K562 (cell line): ENCODE results near the gene NDUFB10. TPM values are rescaled to one million over a fixed set of nuclear protein-coding genes. Genes with fewer than 3 reads are reported as not detected.

Experiments
- CXXC5 ChIP-seq: fragments of 250-450 bp; sonication (Bioruptor Pico); IDR thresholded peaks from 2 replicates; pipeline ENCODE4 v1.8.0; 2022; ENCODE audit warnings: inconsistent platforms, mild to moderate bottlenecking, moderate library complexity
- GTF2F1 ChIP-seq: IDR thresholded peaks from 2 replicates; pipeline ENCODE4 v1.6.1; 2011; ENCODE audit warnings: low read depth, low read length, improper control_type of control experiment
- HDAC1 ChIP-seq, 2 experiments: fragments of 450-650 bp; IDR thresholded peaks; 2 replicates each; pipeline ENCODE4 v1.6.1; 2016 to 2017; ENCODE audit warnings: inconsistent platforms in 1 of 2, mild to moderate bottlenecking in 1 of 2, moderate library complexity in 1 of 2
- LEF1 ChIP-seq: fragments of 450-650 bp; IDR thresholded peaks from 2 replicates; pipeline ENCODE4 v1.6.1; 2016; ENCODE audit warnings: mild to moderate bottlenecking
- MAX ChIP-seq: sonication (generic); formaldehyde crosslinking; IDR thresholded peaks from 2 replicates; pipeline ENCODE4 v1.9.0; 2022; ENCODE audit warnings: mild to moderate bottlenecking, missing genetic modification reagents
- NCOR1 ChIP-seq: fragments of 450-650 bp; IDR thresholded peaks from 2 replicates; pipeline ENCODE4 v1.6.1; 2016; ENCODE audit warnings: mild to moderate bottlenecking, moderate library complexity
- NONO ChIP-seq, 2 experiments: fragments of 200-400 bp in 1 of 2; fragments of 450-650 bp in 1 of 2; formaldehyde crosslinking in 1 of 2; IDR thresholded peaks; 2 replicates each; pipeline ENCODE4 v1.6.1; 2017; ENCODE audit warnings: low read depth in 2 of 2, mild to moderate bottlenecking in 2 of 2, moderate library complexity in 2 of 2, low read length in 1 of 2
- POLR2B ChIP-seq: fragments of 450-650 bp; IDR thresholded peaks from 2 replicates; pipeline ENCODE4 v1.6.1; 2018; ENCODE audit warnings: low read depth; ENCODE audit not compliant: partially characterized antibody
- RBBP5 ChIP-seq: fragments of 200-600 bp; sonication (generic); IDR thresholded peaks from 2 replicates; pipeline ENCODE4 v1.6.1; 2012; ENCODE audit warnings: borderline replicate concordance, mild to moderate bottlenecking, low read length, control low read depth, inconsistent platforms; ENCODE audit not compliant: insufficient read depth, poor library complexity, severe bottlenecking
- RCOR1 ChIP-seq, 2 experiments: IDR thresholded peaks; 2 replicates each; pipeline ENCODE4 v1.6.1; 2012; ENCODE audit warnings: low read depth in 2 of 2, low read length in 2 of 2, borderline replicate concordance in 1 of 2, improper control_type of control experiment in 1 of 2
- SIX5 ChIP-seq, 2 experiments: IDR thresholded peaks; 2 replicates each; pipeline ENCODE4 v1.6.1; 2011; ENCODE audit warnings: low read length in 2 of 2, borderline replicate concordance in 1 of 2, low read depth in 1 of 2, mild to moderate bottlenecking in 1 of 2, moderate library complexity in 1 of 2; ENCODE audit not compliant: insufficient read depth in 1 of 2
- SMC3 ChIP-seq: conservative IDR thresholded peaks from 2 replicates; pipeline ENCODE4 v1.6.1; 2011; ENCODE audit warnings: low read depth, low read length, improper control_type of control experiment; ENCODE audit not compliant: insufficient read depth
- TAF1 ChIP-seq: IDR thresholded peaks from 2 replicates; pipeline ENCODE4 v1.6.1; 2011; ENCODE audit warnings: mild to moderate bottlenecking, low read length, moderate library complexity; ENCODE audit not compliant: insufficient read depth, control insufficient read depth, severe bottlenecking; ENCODE audit errors: extremely low read depth
- TBL1XR1 ChIP-seq, 2 experiments: IDR thresholded peaks; 2 replicates each; pipeline ENCODE4 v1.6.1; 2012; ENCODE audit warnings: improper control_type of control experiment in 2 of 2, low read length in 2 of 2, mild to moderate bottlenecking in 1 of 2
- TEAD1 ChIP-seq, 2 experiments: fragments of 450-650 bp in 1 of 2; sonication (generic) in 1 of 2; formaldehyde crosslinking; IDR thresholded peaks; 2 replicates each; pipeline versions ENCODE4 v1.4.0 to v1.8.0; 2020 to 2022; ENCODE audit warnings: mild to moderate bottlenecking in 2 of 2, missing genetic modification reagents in 1 of 2
- WHSC1 ChIP-seq: IDR thresholded peaks from one replicate; pipeline ENCODE4 v1.6.1; 2012; ENCODE audit warnings: low read length, control low read depth, inconsistent platforms
- ZNF175 ChIP-seq: fragments of 200-800 bp; sonication (Bioruptor generic); IDR thresholded peaks from 2 replicates; pipeline ENCODE4 v1.6.1; 2016; ENCODE audit warnings: low read depth, mild to moderate bottlenecking, missing genetic modification characterization, missing compliant biosample characterization
- ZNF274 ChIP-seq: IDR thresholded peaks from 2 replicates; pipeline ENCODE4 v1.6.1; 2011; ENCODE audit warnings: low read depth, mild to moderate bottlenecking, low read length, moderate library complexity, borderline replicate concordance
- ZNF592 ChIP-seq: fragments of 450-650 bp; IDR thresholded peaks from 2 replicates; pipeline ENCODE4 v1.6.1; 2017; ENCODE audit warnings: antibody characterized with exemption, mild to moderate bottlenecking
- polyA plus RNA-seq, 8 experiments: library from polyadenylated mRNA; depleted of rRNA in 4 of 8; stranded (reverse) in 5 of 8; unstranded in 3 of 8; fragments of >200 nt; fragmentation: Nextera tagmentation in 2 of 8; fragmentation: Illumina TruSeq in 1 of 8; extraction: Ambion mirVana in 2 of 8; extraction: Trizol in 1 of 8; gene quantifications; 2 replicates each; pipeline versions ENCODE4 v1.2.1 to v1.2.3, GENCODE V29; 2011 to 2014; ENCODE audit warnings: inconsistent platforms in 1 of 8, missing spikeins in 1 of 8
- total RNA-seq, 7 experiments: library from RNA; depleted of rRNA in 6 of 7; stranded (reverse); fragments of >200 nt in 6 of 7; fragmentation: Illumina TruSeq in 2 of 7; extraction: Trizol in 2 of 7; gene quantifications; 2 replicates each; pipeline versions ENCODE4 v1.2.1 to v1.2.3, GENCODE V29; 2011 to 2021; ENCODE audit warnings: low replicate concordance in 1 of 7
- TF ChIP-seq, protein P1 (sequence below): fragments of 250-450 bp; sonication (Bioruptor Pico); IDR thresholded peaks from 2 replicates; pipeline ENCODE4 v1.8.0; 2021; ENCODE audit warnings: moderate library complexity, mild to moderate bottlenecking, inconsistent platforms
- TF ChIP-seq, protein P2 (sequence below): fragments of 200-800 bp; sonication (Bioruptor generic); IDR thresholded peaks from 2 replicates; pipeline ENCODE4 v1.6.1; 2017; ENCODE audit warnings: missing genetic modification characterization, missing compliant biosample characterization

The NDUFB10 gene
- total and polyA plus RNA-seq, 9 of the 15 experiments (the other 6 are each of a cell fraction or from before 2014, with no cell fraction given), result 69.3 to 527 (median 161) TPM

- TF ChIP-seq SMC3, result peak; percentile 55
- TF ChIP-seq HDAC1 (IDR thresholded peaks at IDR 0.05), result peak in 1 of 2 experiments; percentile 37; a peak in 1 of 4 replicates
- TF ChIP-seq, protein P1, sequence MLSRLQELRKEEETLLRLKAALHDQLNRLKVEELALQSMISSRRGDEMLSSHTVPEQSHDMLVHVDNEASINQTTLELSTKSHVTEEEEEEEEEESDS, result no peak
- TF ChIP-seq WHSC1, result no peak
- TF ChIP-seq, protein P2, sequence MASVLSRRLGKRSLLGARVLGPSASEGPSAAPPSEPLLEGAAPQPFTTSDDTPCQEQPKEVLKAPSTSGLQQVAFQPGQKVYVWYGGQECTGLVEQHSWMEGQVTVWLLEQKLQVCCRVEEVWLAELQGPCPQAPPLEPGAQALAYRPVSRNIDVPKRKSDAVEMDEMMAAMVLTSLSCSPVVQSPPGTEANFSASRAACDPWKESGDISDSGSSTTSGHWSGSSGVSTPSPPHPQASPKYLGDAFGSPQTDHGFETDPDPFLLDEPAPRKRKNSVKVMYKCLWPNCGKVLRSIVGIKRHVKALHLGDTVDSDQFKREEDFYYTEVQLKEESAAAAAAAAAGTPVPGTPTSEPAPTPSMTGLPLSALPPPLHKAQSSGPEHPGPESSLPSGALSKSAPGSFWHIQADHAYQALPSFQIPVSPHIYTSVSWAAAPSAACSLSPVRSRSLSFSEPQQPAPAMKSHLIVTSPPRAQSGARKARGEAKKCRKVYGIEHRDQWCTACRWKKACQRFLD (CRISPR knock-in tag), result no peak
- TF ChIP-seq RBBP5, result peak; percentile 88
- TF ChIP-seq ZNF175 (CRISPR knock-in tag), result no peak
- TF ChIP-seq MAX (CRISPR knock-in tag), result peak; percentile 75
- TF ChIP-seq TAF1, result peak; percentile 53
- peak; percentile 73 for TF ChIP-seq POLR2B
- TF ChIP-seq RCOR1 (IDR thresholded peaks at IDR 0.05; ENCODE audit: borderline replicate concordance in 1 of 2, low read depth in 2 of 2, low read length in 2 of 2), result no peak
- peak; percentile 37; the same call in 1 of the 2 replicates for TF ChIP-seq GTF2F1
- no peak for TF ChIP-seq LEF1
- peak in 1 of 2 experiments; percentile 63; a peak in 1 of 4 replicates for TF ChIP-seq TEAD1 (CRISPR knock-in tag; IDR thresholded peaks at IDR 0.05)
- TF ChIP-seq NONO (IDR thresholded peaks at IDR 0.05; ENCODE audit: low read depth in 2 of 2, low read length in 1 of 2), result peak; percentile 56 to 91
- TF ChIP-seq NCOR1, result no peak; the same call in 1 of the 2 replicates
- peak; percentile 85 to 86 for TF ChIP-seq SIX5 (IDR thresholded peaks at IDR 0.05; ENCODE audit: borderline replicate concordance in 1 of 2, insufficient read depth in 1 of 2, low read depth in 1 of 2, low read length in 2 of 2)
- TF ChIP-seq CXXC5 (CRISPR knock-in tag), result peak; percentile 96
- TF ChIP-seq ZNF274, result no peak
- TF ChIP-seq TBL1XR1 (IDR thresholded peaks at IDR 0.05; ENCODE audit: low read length in 2 of 2), result peak in 1 of 2 experiments; percentile 7; a peak in 1 of 4 replicates
- TF ChIP-seq ZNF592, result peak; percentile 58
Observed at GRCh38 chr16:1959269-1960039, at the start of gene NDUFB10 (continued).
